SK-N-SH (cell line): ENCODE results near the gene NPDC1. TPM values are rescaled to one million over a fixed set of nuclear protein-coding genes. Genes with fewer than 3 reads are reported as not detected.

Experiments
- CTCF ChIA-PET: fragments of 300-600, 350-600 bp; formaldehyde crosslinking; extraction: SDS; loops from one replicate; lab custom pipeline; 2021; lab: Yijun Ruan, JAX
- POLR2A ChIA-PET: fragments of 350-600 bp; sonication (Branson Sonifier 250); formaldehyde crosslinking; extraction: SDS; loops from one replicate; lab custom pipeline; 2020; ENCODE audit warnings: antibody characterized with exemption, inconsistent platforms; lab: Yijun Ruan, JAX
- DNase-seq: peaks from one replicate; pipeline ENCODE4 v3.0.0; 2012
- H2AFZ ChIP-seq: fragments of 200-600 bp; sonication (generic); 2 replicates; pipeline ENCODE4 v1.8.1; 2016; ENCODE audit warnings: antibody characterized with exemption, mild to moderate bottlenecking, low read depth
- H3F3A ChIP-seq: fragments of 200-600 bp; sonication (generic); replicated peaks from 2 replicates; pipeline ENCODE3; 2016; ENCODE audit warnings: antibody characterized with exemption, mild to moderate bottlenecking; ENCODE audit not compliant: insufficient read depth
- H3K27ac ChIP-seq, 2 experiments: fragments of 200-500 bp in 1 of 2; fragments of 200-600 bp in 1 of 2; sonication (Bioruptor generic) in 1 of 2; sonication (generic), shearing (Covaris generic) in 1 of 2; 2 replicates each; pipeline versions ENCODE4 v1.5.1 to v1.6.1; 2014 to 2016; ENCODE audit warnings: low read depth in 2 of 2, inconsistent platforms in 1 of 2, low read length in 1 of 2, mild to moderate bottlenecking in 1 of 2, mixed read lengths in 1 of 2
- H3K27me3 ChIP-seq: fragments of 200-600 bp; sonication (generic), shearing (Covaris generic); 2 replicates; pipeline ENCODE4 v1.6.1; 2016; ENCODE audit warnings: mixed run types; ENCODE audit not compliant: insufficient read depth
- H3K36me3 ChIP-seq, 2 experiments: fragments of 200-500 bp in 1 of 2; fragments of 200-600 bp in 1 of 2; sonication (Bioruptor generic) in 1 of 2; sonication (generic) in 1 of 2; replicated peaks in 1 of 2; 2 replicates each; pipeline versions ENCODE3 to v1.5.1; 2014 to 2016; ENCODE audit warnings: low read length in 1 of 2, mild to moderate bottlenecking in 1 of 2; ENCODE audit not compliant: insufficient read depth in 2 of 2, control insufficient read depth in 1 of 2
- H3K4me1 ChIP-seq, 2 experiments: fragments of 200-500 bp in 1 of 2; fragments of 200-600 bp in 1 of 2; sonication (Bioruptor generic) in 1 of 2; sonication (generic), shearing (Covaris generic) in 1 of 2; 2 replicates each; pipeline versions ENCODE4 v1.5.1 to v1.6.1; 2014 to 2016; ENCODE audit warnings: low read depth in 1 of 2, low read length in 1 of 2, mixed run types in 1 of 2; ENCODE audit not compliant: insufficient read depth in 2 of 2, control insufficient read depth in 1 of 2
- H3K4me2 ChIP-seq: fragments of 200-600 bp; sonication (generic), shearing (Covaris generic); 2 replicates; pipeline ENCODE4 v1.6.1; 2017; ENCODE audit warnings: mixed run types
- H3K4me3 ChIP-seq, 2 experiments: fragments of 200-500 bp in 1 of 2; fragments of 200-600 bp in 1 of 2; sonication (Bioruptor generic) in 1 of 2; sonication (generic), shearing (Covaris generic) in 1 of 2; 2 replicates each; pipeline versions ENCODE4 v1.5.1 to v1.8.1; 2014 to 2016; ENCODE audit warnings: low read depth in 2 of 2, inconsistent platforms in 1 of 2, low read length in 1 of 2, mild to moderate bottlenecking in 1 of 2, mixed read lengths in 1 of 2, moderate library complexity in 1 of 2
- H3K79me2 ChIP-seq: fragments of 200-600 bp; sonication (generic); 2 replicates; pipeline ENCODE4 v1.8.1; 2017; ENCODE audit warnings: mild to moderate bottlenecking; ENCODE audit not compliant: insufficient read depth
- H3K9ac ChIP-seq: fragments of 200-600 bp; sonication (generic); 2 replicates; pipeline ENCODE4 v1.6.1; 2017; ENCODE audit warnings: mixed run types
- H3K9me2 ChIP-seq: fragments of 200-600 bp; sonication (generic); 2 replicates; pipeline ENCODE4 v1.6.1; 2017; ENCODE audit warnings: mixed run types
- H3K9me3 ChIP-seq: fragments of 200-600 bp; sonication (generic); 2 replicates; pipeline ENCODE4 v1.6.1; 2017; ENCODE audit warnings: mixed run types, mild to moderate bottlenecking, moderate library complexity
- H4K20me1 ChIP-seq: fragments of 200-600 bp; sonication (generic); 2 replicates; pipeline ENCODE4 v1.6.1; 2017; ENCODE audit warnings: mild to moderate bottlenecking, mixed run types; ENCODE audit not compliant: insufficient read depth
- EZH2phosphoT487 ChIP-seq: fragments of 200-600 bp; sonication (generic); IDR thresholded peaks from 2 replicates; pipeline ENCODE4 v1.6.1; 2017; ENCODE audit warnings: low read depth, mixed run types, mild to moderate bottlenecking, antibody characterized with exemption, moderate library complexity, borderline replicate concordance
- JUND ChIP-seq: IDR thresholded peaks from 2 replicates; pipeline ENCODE4 v1.4.0; 2012
- MEF2A ChIP-seq: IDR thresholded peaks from 2 replicates; pipeline ENCODE4 v1.4.0; 2012; ENCODE audit warnings: low read depth, borderline replicate concordance
- PBX3 ChIP-seq: IDR thresholded peaks from 2 replicates; pipeline ENCODE4; 2012
- RCOR1 ChIP-seq: fragments of 150-350 bp; IDR thresholded peaks from 2 replicates; pipeline ENCODE4 v1.6.1; 2017; ENCODE audit warnings: antibody characterized with exemption, low read length
- REST ChIP-seq: IDR thresholded peaks from 2 replicates; pipeline ENCODE4 v1.6.1; 2012; ENCODE audit warnings: mild to moderate bottlenecking, low read depth, low read length, moderate library complexity
- RXRA ChIP-seq: IDR thresholded peaks from 2 replicates; pipeline ENCODE4 v1.4.0; 2012; ENCODE audit warnings: low read depth, mild to moderate bottlenecking, borderline replicate concordance
- SIN3A ChIP-seq: IDR thresholded peaks from 2 replicates; pipeline ENCODE4 v1.6.1; 2012; ENCODE audit warnings: low read depth, mild to moderate bottlenecking, low read length, moderate library complexity, borderline replicate concordance
- WGBS: methylation state at CpG from one replicate; pipeline ENCODE4 v1.1.6; 2017; ENCODE audit warnings: low lambda C conversion rate; 5-methylcytosine and 5-hydroxymethylcytosine counted together
- polyA plus RNA-seq, 3 experiments: library from polyadenylated mRNA; depleted of rRNA; stranded (reverse); fragments of >200 nt; gene quantifications; 2 replicates each; pipeline ENCODE4 v1.2.3, GENCODE V29; 2012

The NPDC1 gene
- polyA plus RNA-seq, 1 of the 3 experiments (the other 2 are of a cell fraction): 48.1 TPM

DNA sequence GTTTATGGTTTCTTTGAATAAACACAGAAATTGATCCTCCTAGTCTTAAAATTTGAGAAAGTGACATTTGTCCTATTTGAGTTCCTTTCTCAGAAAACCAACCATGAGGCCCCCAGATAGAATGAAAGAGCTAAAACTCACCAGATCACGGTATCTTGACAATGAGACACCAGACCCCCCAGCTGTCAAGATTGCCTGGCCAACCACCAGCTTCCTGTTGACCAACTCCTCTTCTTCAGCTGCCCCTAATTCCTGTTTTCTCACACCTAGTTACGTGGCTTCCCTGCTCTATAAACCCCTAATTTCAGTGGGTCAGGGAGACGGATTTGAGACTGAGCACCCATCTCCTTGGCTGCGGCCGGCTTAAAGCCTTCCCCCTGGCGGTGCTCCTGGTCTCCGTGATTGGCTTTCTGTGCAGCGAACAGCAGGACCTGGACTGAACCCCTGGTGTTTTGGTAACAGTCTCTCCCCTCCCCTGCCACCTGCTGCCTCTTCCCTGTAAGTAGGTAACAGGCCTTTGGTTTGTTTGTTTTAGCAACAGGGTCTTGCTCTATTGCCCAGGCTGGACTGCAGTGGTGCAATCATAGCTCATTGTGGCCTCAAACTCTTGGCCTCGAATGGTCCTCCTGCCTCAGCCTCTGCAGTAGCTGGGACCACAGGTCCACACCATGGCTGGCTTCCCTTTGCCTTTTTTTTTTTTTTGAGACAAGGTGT is 12.7 kb upstream of the NPDC1 start:
- H3K4me2 ChIP-seq: no peak overlapping the region
- H3K36me3 ChIP-seq: no peaks in the 10 kb centered on the region
- CTCF ChIA-PET: interaction anchor here (1.0 to 19.8 kb wide), 3 partner anchors 7 to 29 kb away, joined by 4 to 803 read pairs (median 803); partner anchors contain the start of genes ENTPD2, NPDC1 and SAPCD2
- no peaks in the 10 kb centered on the region for H3K9me2 ChIP-seq
- no peaks in the 10 kb centered on the region for H3K27me3 ChIP-seq
- H4K20me1 ChIP-seq: no peaks in the 10 kb centered on the region
- H3K9ac ChIP-seq: no peak overlapping the region
- DNase-seq: no peak
- H3K4me1 ChIP-seq: peaks cover 0 to 27% of the 10 kb centered on the region in 2 experiments; a peak in 2 of 4 replicates
- TF ChIP-seq SIN3A: no peak
- no peak for TF ChIP-seq PBX3
- TF ChIP-seq REST: no peak
- TF ChIP-seq, all 33 proteins: peak for 0
- no peaks in the 10 kb centered on the region for H3F3A ChIP-seq
- H2AFZ ChIP-seq: no peak overlapping the region
- H3K4me3 ChIP-seq: no peak overlapping the region
- no peaks in the 10 kb centered on the region for H3K79me2 ChIP-seq
- H3K9me3 ChIP-seq: no peaks in the 10 kb centered on the region
- 91% methylated on average over 9 of the region's 9 CpGs for WGBS
- POLR2A ChIA-PET: no interaction called here
- no peak overlapping the region for H3K27ac ChIP-seq

- Histone ChIP-seq H3K4me3 (no peak overlapping the region), H3K27me3 (no peaks in the 10 kb centered on the region)
- no peak for TF ChIP-seq MEF2A
- no peak for TF ChIP-seq EZH2phosphoT487
- no peak for TF ChIP-seq JUND
- TF ChIP-seq RCOR1: no peak
- TF ChIP-seq RXRA: no peak
- TF ChIP-seq, all 33 proteins: peak for 0
- Histone ChIP-seq H3K79me2 (no peaks in the 10 kb centered on the region), H3K9ac (no peak overlapping the region), H3F3A (no peaks in the 10 kb centered on the region), H3K9me2 (no peaks in the 10 kb centered on the region), H3K36me3 (no peaks in the 10 kb centered on the region), H2AFZ (no peak overlapping the region), H3K4me2 (no peak overlapping the region), H3K27ac (no peak overlapping the region), H3K9me3 (no peaks in the 10 kb centered on the region), H3K4me1 (peaks cover 0 to 29% of the 10 kb centered on the region in 2 experiments; a peak in 2 of 4 replicates), H4K20me1 (no peaks in the 10 kb centered on the region)
- ChIA-PET CTCF (interaction anchor here (1.0 to 19.8 kb wide), 3 partner anchors 7 to 28 kb away, joined by 4 to 803 read pairs (median 803); partner anchors contain the start of genes ENTPD2, NPDC1 and SAPCD2), POLR2A (no interaction called here)
- DNase-seq: no peak
- 81% methylated on average over 13 of the region's 16 CpGs for WGBS
Measured at GRCh38 chr9:137057545-137057944, 11.6 kb upstream of the NPDC1 start.
